Measurements from ENCODE around the gene AKAP6.

The AKAP6 gene

GRCh38 chr14:32374155-32374554 is 45.1 kb downstream of the AKAP6 start:
- no peak for TF ChIP-seq EZH2 (IDR thresholded peaks at IDR 0.05; ENCODE audit: borderline replicate concordance, low read length)
- TF ChIP-seq, protein P1, sequence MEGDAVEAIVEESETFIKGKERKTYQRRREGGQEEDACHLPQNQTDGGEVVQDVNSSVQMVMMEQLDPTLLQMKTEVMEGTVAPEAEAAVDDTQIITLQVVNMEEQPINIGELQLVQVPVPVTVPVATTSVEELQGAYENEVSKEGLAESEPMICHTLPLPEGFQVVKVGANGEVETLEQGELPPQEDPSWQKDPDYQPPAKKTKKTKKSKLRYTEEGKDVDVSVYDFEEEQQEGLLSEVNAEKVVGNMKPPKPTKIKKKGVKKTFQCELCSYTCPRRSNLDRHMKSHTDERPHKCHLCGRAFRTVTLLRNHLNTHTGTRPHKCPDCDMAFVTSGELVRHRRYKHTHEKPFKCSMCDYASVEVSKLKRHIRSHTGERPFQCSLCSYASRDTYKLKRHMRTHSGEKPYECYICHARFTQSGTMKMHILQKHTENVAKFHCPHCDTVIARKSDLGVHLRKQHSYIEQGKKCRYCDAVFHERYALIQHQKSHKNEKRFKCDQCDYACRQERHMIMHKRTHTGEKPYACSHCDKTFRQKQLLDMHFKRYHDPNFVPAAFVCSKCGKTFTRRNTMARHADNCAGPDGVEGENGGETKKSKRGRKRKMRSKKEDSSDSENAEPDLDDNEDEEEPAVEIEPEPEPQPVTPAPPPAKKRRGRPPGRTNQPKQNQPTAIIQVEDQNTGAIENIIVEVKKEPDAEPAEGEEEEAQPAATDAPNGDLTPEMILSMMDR (IDR thresholded peaks at IDR 0.05; ENCODE audit: low read length): no peak
- no peaks in the 10 kb centered on the region for H3K27me3 ChIP-seq (ENCODE audit: insufficient read depth, low read length)
- no peak overlapping the region for H3K4me2 ChIP-seq (ENCODE audit: low read length)
- H3K4me1 ChIP-seq (ENCODE audit: insufficient read depth, low read length, severe bottlenecking): no peaks in the 10 kb centered on the region
- H3K36me3 ChIP-seq (ENCODE audit: insufficient read depth, low read length): no peaks in the 10 kb centered on the region
- H3K27ac ChIP-seq (ENCODE audit: low read depth, low read length, poor library complexity, severe bottlenecking): no peak overlapping the region
- H3K79me2 ChIP-seq (ENCODE audit: insufficient read depth, low read length): no peaks in the 10 kb centered on the region
- no peaks in the 10 kb centered on the region for H4K20me1 ChIP-seq (ENCODE audit: insufficient read depth, low read length)
- H2AFZ ChIP-seq (ENCODE audit: low read length): no peak overlapping the region
- H3K9me2 ChIP-seq (ENCODE audit: low read depth, low read length): no peaks in the 10 kb centered on the region
- H3K9me3 ChIP-seq (ENCODE audit: low read length): no peaks in the 10 kb centered on the region
- no peak overlapping the region for H3K9ac ChIP-seq (ENCODE audit: low read length)
- no peaks in the 10 kb centered on the region for H3F3A ChIP-seq (ENCODE audit: insufficient read depth, low read length)
- H3K4me3 ChIP-seq (ENCODE audit: low read depth, low read length, poor library complexity, severe bottlenecking): no peak overlapping the region

- no peaks in the 10 kb centered on the region for H3K79me2 ChIP-seq (ENCODE audit: insufficient read depth, low read length)
- no peaks in the 10 kb centered on the region for H3F3A ChIP-seq (ENCODE audit: insufficient read depth, low read length)
- H3K9me3 ChIP-seq (ENCODE audit: low read length): no peaks in the 10 kb centered on the region
- no peaks in the 10 kb centered on the region for H3K27me3 ChIP-seq (ENCODE audit: insufficient read depth, low read length)
- H3K4me2 ChIP-seq (ENCODE audit: low read length): no peak overlapping the region
- H3K4me3 ChIP-seq (ENCODE audit: low read depth, low read length, poor library complexity, severe bottlenecking): no peak overlapping the region
- no peak overlapping the region for H3K9ac ChIP-seq (ENCODE audit: low read length)
- no peaks in the 10 kb centered on the region for H3K36me3 ChIP-seq (ENCODE audit: insufficient read depth, low read length)
- H3K4me1 ChIP-seq (ENCODE audit: insufficient read depth, low read length, severe bottlenecking): no peaks in the 10 kb centered on the region
- TF ChIP-seq, protein P1 (IDR thresholded peaks at IDR 0.05; ENCODE audit: low read length): no peak
- no peak for TF ChIP-seq EZH2 (IDR thresholded peaks at IDR 0.05; ENCODE audit: borderline replicate concordance, low read length)
- H3K9me2 ChIP-seq (ENCODE audit: low read depth, low read length): no peaks in the 10 kb centered on the region
- no peak overlapping the region for H3K27ac ChIP-seq (ENCODE audit: low read depth, low read length, poor library complexity, severe bottlenecking)
- no peak overlapping the region for H2AFZ ChIP-seq (ENCODE audit: low read length)
- H4K20me1 ChIP-seq (ENCODE audit: insufficient read depth, low read length): no peaks in the 10 kb centered on the region
Observed at GRCh38 chr14:32375663-32376062, 46.6 kb downstream of the AKAP6 start.

- Histone ChIP-seq H4K20me1 (ENCODE audit: insufficient read depth, low read length) (no peaks in the 10 kb centered on the region), H3K4me2 (ENCODE audit: low read length) (no peak overlapping the region), H3K36me3 (ENCODE audit: insufficient read depth, low read length) (no peaks in the 10 kb centered on the region), H3K4me3 (ENCODE audit: low read depth, low read length, poor library complexity, severe bottlenecking) (no peak overlapping the region), H3K4me1 (ENCODE audit: insufficient read depth, low read length, severe bottlenecking) (no peaks in the 10 kb centered on the region), H2AFZ (ENCODE audit: low read length) (no peak overlapping the region), H3K27ac (ENCODE audit: low read depth, low read length, poor library complexity, severe bottlenecking) (no peak overlapping the region), H3K9me3 (ENCODE audit: low read length) (no peaks in the 10 kb centered on the region), H3K27me3 (ENCODE audit: insufficient read depth, low read length) (no peaks in the 10 kb centered on the region), H3K9me2 (ENCODE audit: low read depth, low read length) (no peaks in the 10 kb centered on the region), H3K79me2 (ENCODE audit: insufficient read depth, low read length) (no peaks in the 10 kb centered on the region), H3F3A (ENCODE audit: insufficient read depth, low read length) (no peaks in the 10 kb centered on the region), H3K9ac (ENCODE audit: low read length) (no peak overlapping the region)
- TF ChIP-seq, protein P1 (IDR thresholded peaks at IDR 0.05; ENCODE audit: low read length): no peak
- TF ChIP-seq EZH2 (IDR thresholded peaks at IDR 0.05; ENCODE audit: borderline replicate concordance, low read length): no peak
Observed at GRCh38 chr14:32377046-32377646, 48.0 kb downstream of the AKAP6 start.
